ENCODE measurements around the gene PPP3CA.
A peak's percentile ranks its signal among the peaks of the same experiment; 100 is the strongest.

The PPP3CA gene

GRCh38 chr4:101171747-101172146 is 175.6 kb downstream of the PPP3CA start:
- no peak for DNase-seq

DNA sequence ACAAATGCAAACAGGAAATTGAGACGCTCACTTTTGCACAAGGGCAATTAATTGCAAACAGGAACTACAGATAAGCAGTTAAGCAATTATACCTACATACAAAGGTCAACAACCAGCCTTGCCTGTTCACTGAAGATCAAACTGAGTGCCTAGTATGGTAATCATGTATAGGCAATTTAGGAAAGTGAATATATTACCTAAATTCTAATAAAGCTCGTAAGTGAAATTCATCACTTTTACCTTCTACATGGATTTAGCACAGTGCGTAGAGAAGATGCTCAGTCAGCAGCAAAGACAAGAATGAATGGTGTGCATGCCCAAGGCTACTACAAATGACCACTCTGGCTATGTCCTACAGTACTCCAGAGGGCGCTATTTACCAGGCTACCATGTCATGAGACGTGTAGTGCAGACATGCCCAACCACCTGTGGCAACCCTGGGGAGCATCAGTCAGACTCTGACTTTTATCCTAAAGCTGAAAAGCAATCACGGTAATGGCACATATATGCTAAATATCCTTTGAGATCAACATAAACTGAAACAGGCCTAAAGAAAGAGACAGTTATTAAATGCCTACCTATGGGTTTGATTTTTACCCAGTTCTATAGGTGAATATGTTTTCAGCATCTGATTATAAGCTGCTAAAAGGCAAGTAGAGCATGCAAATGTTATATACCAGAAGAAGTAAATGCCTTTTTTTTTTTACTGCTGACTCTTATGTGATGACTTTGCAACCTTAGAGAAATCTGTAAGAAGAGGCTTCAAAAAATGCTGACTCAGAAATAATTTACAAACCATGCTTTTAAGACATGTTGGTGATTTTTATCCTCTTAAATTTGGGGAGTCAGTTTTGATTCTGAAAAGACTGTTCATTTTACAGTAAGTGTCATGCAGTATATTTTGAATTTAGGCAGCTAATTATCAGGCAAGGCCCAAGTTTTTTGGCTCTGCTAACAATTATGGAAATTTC is 178.0 kb downstream of the PPP3CA start:
- DNase-seq: peak; percentile 19

- DNase-seq: no peak
These were observed 183.4 kb downstream of the PPP3CA start for GRCh38 chr4:101163936-101164335.

DNA sequence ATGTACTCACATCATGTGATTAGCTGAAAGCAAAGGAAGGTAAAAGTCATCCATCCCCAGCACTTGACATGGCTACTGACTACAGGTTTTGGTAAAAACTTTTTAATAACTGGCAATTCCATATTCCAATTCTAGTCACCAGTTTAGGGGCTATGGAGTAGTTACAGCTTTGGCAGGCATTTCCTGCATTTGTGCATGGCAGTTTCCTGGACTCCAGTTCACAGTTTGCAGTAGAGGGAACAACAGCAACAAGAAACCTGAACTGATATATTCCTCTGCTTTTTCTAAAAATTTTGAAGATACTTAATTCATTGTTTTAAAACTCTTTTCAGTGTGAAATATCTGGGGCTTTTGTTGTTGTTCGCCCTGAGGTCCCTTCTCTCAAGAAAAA is 184.3 kb downstream of the PPP3CA start:
- DNase-seq: no peak

DNA sequence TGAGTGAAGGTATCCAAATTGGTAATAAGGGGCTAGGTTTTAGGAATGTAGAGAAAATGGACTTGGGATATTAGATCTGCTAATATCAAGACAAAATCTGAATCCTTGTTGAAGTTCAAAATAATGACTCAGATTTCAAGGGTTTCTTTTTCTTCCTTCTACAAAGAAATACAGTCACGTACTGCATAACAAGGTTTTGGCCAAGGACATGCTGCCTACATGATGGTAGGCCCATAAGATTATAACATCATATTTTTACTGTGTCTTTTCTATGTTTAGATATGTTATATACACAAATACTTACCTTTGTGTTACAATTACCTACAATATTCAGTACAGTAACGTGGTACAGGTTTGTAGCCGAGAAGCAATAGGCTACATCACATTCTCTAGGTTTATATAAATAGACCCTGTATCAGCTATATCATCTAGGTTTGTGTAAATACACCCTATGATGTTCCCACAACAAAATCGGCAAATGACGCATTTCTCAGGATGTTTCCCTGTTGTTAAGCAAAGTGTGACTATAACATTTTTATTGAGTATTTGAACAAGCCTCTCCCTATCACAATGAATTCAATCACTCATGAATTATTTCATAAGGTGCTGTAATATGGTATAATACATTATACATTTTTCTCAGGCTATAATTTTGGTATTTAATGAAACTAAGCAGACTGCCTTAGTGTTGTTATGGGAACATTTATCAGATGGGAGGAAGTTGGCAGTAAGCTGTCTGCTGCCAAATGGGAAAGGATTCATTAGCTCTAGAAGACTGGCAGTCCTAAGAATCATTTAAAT is 186.3 kb downstream of the PPP3CA start:
- no peak for DNase-seq

DNA sequence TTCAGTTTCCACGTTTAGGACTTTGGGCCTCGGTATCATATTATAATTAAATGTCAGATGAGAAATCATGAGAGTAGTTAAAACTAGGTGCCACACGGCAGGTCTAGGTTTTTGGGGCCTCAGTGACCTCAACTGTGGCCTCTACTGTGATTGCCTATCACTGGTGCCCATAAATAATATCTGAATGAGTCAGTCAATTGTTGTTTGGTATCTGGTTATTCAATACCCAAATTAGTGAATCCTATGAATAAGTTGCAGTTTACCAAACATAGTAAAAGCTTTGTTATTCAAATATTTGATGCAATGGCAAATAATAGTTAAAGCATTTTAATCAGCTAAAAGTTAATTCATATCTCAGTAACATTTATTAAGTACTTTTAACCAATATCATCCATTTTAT is 188.8 kb downstream of the PPP3CA start:
- DNase-seq: no peak

DNA sequence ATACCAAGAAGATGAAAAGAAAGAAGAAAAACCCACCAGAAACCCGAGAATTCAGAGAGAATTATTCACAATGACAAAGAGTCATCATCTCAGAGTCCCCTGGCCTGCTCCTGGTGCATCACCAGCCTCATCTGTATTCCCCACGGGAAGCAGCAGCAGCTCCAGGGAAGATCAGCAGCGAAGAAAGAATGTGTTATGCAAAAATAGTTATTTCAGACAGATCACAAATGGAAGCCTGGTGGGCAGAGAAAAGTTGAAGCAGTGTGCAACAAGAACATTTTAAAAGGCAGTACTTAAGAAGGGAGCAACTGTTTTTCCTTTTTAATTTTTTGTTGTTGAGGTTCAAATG is 189.2 kb downstream of the PPP3CA start:
- no peak for DNase-seq

GRCh38 chr4:101157415-101158133 is 189.8 kb downstream of the PPP3CA start:
- no peak for DNase-seq

DNA sequence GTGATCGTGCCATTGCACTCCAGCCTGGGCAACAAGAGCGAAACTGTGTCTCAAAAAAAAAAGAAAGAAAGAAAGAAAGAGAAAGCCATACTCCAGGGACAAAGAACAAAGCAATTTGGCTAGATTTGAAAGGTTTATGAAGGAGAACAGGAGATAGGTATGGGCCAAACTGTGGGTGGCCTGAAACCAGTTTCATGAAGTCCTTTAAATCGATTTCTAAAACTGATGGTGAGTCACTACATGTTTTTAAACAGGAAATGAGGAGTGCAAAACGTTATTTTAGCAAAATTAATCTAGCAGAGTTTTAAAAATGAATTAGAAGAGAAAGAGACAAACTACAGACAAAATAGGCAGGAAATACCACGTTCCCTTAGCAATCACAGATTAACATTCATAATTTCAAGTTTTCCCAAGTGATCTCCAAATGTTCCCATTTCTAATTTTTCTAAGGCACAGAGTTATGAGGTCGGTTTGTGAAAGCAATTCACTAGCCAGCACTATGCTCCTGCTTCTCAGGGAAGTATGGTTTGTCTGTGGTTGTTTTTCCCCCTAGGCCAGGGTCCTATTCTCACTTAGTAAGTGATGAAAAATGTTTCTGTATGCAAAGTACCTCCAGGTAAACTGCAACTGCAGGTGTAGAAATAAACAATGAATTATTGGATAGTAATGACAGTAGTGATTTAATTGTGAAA is 190.6 kb downstream of the PPP3CA start:
- DNase-seq: no peak

DNA sequence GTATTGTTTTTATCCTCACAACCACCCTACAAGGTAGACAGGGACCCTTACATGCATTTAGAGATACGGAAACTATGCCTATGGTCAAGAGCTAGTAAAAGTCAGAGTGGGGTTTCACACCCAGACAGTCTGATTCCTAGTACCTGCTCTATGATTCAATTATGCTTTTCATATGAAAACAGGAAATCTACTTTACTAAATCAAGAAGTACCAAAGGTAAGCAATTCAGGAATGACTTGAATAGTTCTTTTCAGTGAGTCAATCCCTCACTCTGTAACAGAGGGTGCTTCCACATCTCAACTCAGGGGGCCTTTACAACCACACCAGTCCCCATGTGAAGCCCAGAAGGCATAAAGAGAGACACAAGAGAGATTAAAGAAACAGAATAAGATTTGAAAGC is 191.4 kb downstream of the PPP3CA start:
- no peak for DNase-seq

- no peak for DNase-seq
These were observed 192.0 kb downstream of the PPP3CA start for GRCh38 chr4:101155368-101155767.

DNA sequence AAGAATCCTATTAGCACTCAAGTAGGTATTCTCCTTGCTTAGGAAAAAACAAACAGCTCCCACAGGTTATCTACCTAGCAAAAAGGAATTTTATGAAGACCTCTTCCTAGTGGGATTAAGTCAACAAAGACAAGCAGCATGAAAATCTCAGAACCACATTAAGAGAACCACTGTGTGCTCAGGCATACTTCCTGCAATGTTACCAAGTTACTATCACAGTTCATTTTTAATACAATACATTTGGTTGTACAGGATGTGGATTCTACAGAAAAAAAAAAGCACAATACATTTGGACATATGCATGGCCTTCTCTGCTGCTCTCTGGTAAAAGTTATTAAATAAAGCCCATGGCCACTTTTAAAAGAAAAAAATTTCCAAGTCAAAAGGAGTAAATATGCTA is 193.7 kb downstream of the PPP3CA start:
- DNase-seq: no peak

DNA sequence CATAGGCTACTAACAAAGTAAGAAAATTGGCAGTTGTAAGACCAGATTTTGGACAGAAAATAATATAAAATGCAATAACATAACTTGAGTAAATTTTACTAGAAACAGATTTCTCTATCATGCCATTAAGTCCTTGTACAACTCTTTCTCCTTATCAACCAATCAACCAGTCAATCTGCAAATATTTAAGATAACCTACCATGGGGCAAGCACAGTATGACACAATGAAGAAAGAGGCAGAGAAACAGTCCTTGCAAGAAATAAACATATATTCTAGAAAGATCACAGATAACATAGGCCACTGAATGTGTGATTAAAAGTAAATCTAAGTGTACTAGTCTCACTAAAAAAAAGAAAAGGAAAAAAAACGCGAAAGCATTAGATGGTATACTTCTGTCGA is 194.8 kb downstream of the PPP3CA start:
- no peak for DNase-seq

- no peak for DNase-seq
These were observed 198.8 kb downstream of the PPP3CA start for GRCh38 chr4:101148551-101148950.

DNA sequence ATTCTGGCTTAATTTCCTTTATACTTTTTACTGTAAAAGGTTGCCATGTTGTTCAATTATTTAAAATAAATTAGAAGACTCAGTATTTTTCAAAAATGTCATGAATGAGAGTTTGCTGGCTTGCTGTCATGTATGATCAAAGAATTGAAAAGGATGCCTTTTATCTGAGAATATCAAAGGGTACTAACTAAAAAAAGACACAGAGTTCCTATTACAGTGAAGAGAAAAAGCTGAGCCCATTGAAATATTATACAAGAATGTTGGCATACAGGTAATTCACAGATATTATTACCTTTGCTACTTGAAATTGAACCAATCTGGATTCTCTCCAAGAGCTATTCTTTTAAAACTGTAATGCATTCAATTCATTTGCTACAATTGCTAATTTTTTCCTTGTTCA is 200.0 kb downstream of the PPP3CA start:
- no peak for DNase-seq

- DNase-seq: no peak
These were observed 202.3 kb downstream of the PPP3CA start for GRCh38 chr4:101145021-101145420.

DNA sequence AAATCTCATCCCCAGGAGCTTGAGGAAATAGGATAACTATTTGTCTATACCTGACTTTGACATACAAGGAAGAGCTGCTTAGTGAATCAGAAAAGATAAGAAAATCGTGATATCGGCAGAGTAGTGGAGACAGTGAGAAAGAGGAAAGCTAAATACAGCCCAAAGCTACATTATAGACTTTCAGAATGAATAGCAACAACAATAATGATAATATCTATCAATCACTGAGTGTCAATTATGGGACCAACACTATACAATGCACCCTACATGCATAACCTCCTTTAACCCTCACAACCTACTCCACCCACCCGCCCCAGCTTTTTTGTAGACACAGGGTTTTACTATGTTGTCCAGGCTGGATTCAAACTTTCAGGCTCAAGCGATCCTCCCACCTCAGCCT is 205.1 kb downstream of the PPP3CA start:
- DNase-seq: no peak

DNA sequence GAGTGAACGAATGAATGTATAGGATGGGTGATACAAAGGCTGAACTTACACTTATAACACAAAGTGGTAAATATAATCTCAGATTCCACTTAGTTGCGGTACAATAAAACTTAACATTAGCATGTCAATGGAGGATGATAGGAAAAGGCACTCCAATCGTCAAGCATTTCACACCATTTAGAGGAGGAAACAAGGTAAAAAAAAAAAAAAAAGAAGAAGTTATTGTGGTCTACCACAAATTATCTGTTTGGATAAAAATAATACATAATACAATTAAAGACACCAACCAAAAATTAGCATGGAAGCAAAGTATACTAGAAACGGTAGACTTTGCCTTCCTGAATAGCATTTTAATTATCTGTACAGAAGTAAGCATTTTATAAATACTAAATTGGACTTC is 205.5 kb downstream of the PPP3CA start:
- no peak for DNase-seq

- DNase-seq: no peak
These were observed 206.1 kb downstream of the PPP3CA start for GRCh38 chr4:101141230-101141629.

- no peak for DNase-seq
These were observed 207.1 kb downstream of the PPP3CA start for GRCh38 chr4:101140228-101140627.

GRCh38 chr4:101136373-101137370 is 210.7 kb downstream of the PPP3CA start:
- no peak for DNase-seq
